ENCODE results near the gene LINC00237. TPM values are rescaled to one million over a fixed set of nuclear protein-coding genes. Genes with fewer than 3 reads are reported as not detected.

LINC00237 gene
- total and polyA plus RNA-seq, 2 donors (not counting 1 experiment from before 2014, with no cell fraction given) = 0.07 TPM; not detected in 1

DNA sequence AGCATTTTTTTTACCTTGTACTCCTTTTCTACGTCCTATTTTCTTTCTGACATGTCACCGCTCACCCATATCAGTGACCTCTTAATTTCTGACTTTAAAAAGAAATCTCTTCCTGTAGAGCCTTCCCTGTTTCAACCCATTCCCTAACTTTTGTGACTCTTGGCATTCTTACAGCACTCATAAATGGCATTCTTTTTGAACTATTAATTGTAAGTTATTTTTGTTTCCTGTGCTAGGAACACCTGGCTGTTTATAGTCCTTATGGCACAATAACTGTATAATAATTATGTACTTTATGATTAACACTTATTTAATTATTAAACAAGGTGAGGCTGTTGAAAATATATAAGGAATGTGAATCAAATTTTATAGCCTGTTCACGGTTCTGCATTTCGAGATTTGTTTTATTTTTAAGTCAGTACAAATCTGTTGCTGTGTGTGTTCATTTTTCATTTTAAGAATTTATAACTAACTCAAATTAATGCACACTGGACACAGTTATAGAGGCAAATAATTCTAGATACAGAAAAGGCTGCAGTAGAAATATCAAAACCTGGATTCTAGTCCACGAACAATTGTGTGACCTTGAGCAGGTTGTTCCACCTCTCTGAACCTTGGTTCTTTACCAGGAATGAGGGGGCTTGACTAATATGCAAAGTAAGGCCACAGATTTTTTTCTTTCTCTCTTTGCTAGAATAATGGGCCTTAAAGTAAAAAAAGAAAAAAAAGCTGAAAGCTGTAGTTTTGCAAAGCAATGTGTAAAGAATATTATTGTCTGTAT lies 21.2 kb upstream of the LINC00237 start:
- POLR2A ChIA-PET = no interaction called here
- Histone ChIP-seq H4K20me1 (ENCODE audit: control insufficient read depth, insufficient read depth, low read length, poor library complexity, severe bottlenecking) (no peaks in the 10 kb centered on the region), H3K27ac (ENCODE audit: low read length in 2 of 2) (no peak overlapping the region), H3K9me3 (ENCODE audit: control extremely low read depth in 1 of 3, control insufficient read depth in 2 of 3, insufficient read depth in 1 of 3, low read length in 2 of 3) (no peaks in the 10 kb centered on the region), H3K79me2 (ENCODE audit: control insufficient read depth, insufficient read depth, low read length) (peaks cover 31% of the 10 kb centered on the region), H3K36me3 (replicated peaks in 1 of 2; ENCODE audit: control extremely low read depth in 1 of 2, control insufficient read depth in 1 of 2, extremely low read depth in 1 of 2, insufficient read depth in 2 of 2, low read length in 1 of 2) (peaks cover 0 to 2% of the 10 kb centered on the region in 2 experiments), H3K4me1 (ENCODE audit: control insufficient read depth in 2 of 2, insufficient read depth in 2 of 2, low read length in 2 of 2) (peaks cover 14 to 16% of the 10 kb centered on the region in 2 donors), H3K9ac (ENCODE audit: low read length) (no peak overlapping the region), H3K27me3 (replicated peaks in 1 of 4; ENCODE audit: control extremely low read depth in 1 of 4, control insufficient read depth in 3 of 4, insufficient read depth in 4 of 4, low read length in 3 of 4) (no peaks in the 10 kb centered on the region), H3K4me2 (replicated peaks; ENCODE audit: low read depth, low read length, poor library complexity, severe bottlenecking) (peak overlapping the region; percentile 86), H2AFZ (ENCODE audit: insufficient read depth, low read depth, low read length, poor library complexity, severe bottlenecking) (no peak overlapping the region), H3K4me3 (ENCODE audit: control extremely low read depth in 1 of 5, extremely low read depth in 1 of 5, insufficient read depth in 1 of 5, low read depth in 2 of 5, low read length in 4 of 5) (no peak overlapping the region)
- TF ChIP-seq, protein P1, sequence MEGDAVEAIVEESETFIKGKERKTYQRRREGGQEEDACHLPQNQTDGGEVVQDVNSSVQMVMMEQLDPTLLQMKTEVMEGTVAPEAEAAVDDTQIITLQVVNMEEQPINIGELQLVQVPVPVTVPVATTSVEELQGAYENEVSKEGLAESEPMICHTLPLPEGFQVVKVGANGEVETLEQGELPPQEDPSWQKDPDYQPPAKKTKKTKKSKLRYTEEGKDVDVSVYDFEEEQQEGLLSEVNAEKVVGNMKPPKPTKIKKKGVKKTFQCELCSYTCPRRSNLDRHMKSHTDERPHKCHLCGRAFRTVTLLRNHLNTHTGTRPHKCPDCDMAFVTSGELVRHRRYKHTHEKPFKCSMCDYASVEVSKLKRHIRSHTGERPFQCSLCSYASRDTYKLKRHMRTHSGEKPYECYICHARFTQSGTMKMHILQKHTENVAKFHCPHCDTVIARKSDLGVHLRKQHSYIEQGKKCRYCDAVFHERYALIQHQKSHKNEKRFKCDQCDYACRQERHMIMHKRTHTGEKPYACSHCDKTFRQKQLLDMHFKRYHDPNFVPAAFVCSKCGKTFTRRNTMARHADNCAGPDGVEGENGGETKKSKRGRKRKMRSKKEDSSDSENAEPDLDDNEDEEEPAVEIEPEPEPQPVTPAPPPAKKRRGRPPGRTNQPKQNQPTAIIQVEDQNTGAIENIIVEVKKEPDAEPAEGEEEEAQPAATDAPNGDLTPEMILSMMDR (IDR thresholded peaks at IDR 0.05) = no peak
- Mint-ChIP-seq H3K4me1 (peaks cover 21% of the 10 kb centered on the region), H3K9me3 (ENCODE audit: insufficient read depth) (no peaks in the 10 kb centered on the region), H3K27me3 (peaks cover 3% of the 10 kb centered on the region), H3K4me3 (peak overlapping the region; percentile 91), H3K27ac (no peak overlapping the region)
- no peak for ATAC-seq (ENCODE audit: low read depth)
- no peak for DNase-seq
- intact Hi-C loops (cut with micrococcal nuclease) = loop anchor here (2.0 to 5.0 kb wide), 3 partner anchors 175 to 1110 kb away; partner anchors contain the start of genes NAA20 and XRN2
- CTCF ChIA-PET = interaction anchor here (1.1 to 3.1 kb wide), 3 partner anchors 79 to 301 kb away, joined by 3 to 9 read pairs (median 3); no protein-coding TSS in a partner anchor
- WGBS (ENCODE audit: insufficient coverage) = 80% methylated on average over 1 of the region's 5 CpGs

DNA sequence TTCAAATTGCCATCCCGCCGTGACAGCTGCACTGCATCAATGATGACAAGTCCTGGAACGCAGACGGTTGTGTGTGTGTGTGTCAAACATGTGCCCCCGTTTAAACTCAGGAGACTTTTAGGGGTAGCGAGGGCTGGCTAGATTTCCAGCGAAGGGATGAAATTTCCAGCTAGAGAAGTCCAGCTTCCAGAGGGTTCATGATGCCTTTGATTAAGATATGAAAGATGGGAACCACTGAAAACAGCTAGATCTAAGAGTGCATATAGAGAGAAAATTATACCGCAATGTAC lies 20.4 kb upstream of the LINC00237 start:
- intact Hi-C loops (cut with micrococcal nuclease) = loop anchor here (2.0 to 5.0 kb wide), 3 partner anchors 176 to 1109 kb away; partner anchors contain the start of genes NAA20 and XRN2
- CTCF ChIA-PET = interaction anchor here (1.1 to 3.1 kb wide), 3 partner anchors 28 to 300 kb away, joined by 3 to 9 read pairs (median 3); no protein-coding TSS in a partner anchor
- peaks cover 21% of the 10 kb centered on the region for H3K4me1 Mint-ChIP-seq
- H3K27ac Mint-ChIP-seq = peak overlapping the region; percentile 88
- Histone ChIP-seq H3K27me3 (replicated peaks in 1 of 4; ENCODE audit: control extremely low read depth in 1 of 4, control insufficient read depth in 3 of 4, insufficient read depth in 4 of 4, low read length in 3 of 4) (no peaks in the 10 kb centered on the region), H2AFZ (ENCODE audit: insufficient read depth, low read depth, low read length, poor library complexity, severe bottlenecking) (peak overlapping the region; percentile 92), H3K9me3 (ENCODE audit: control extremely low read depth in 1 of 3, control insufficient read depth in 2 of 3, insufficient read depth in 1 of 3, low read length in 2 of 3) (no peaks in the 10 kb centered on the region), H3K79me2 (ENCODE audit: control insufficient read depth, insufficient read depth, low read length) (peaks cover 31% of the 10 kb centered on the region), H3K36me3 (replicated peaks in 1 of 2; ENCODE audit: control extremely low read depth in 1 of 2, control insufficient read depth in 1 of 2, extremely low read depth in 1 of 2, insufficient read depth in 2 of 2, low read length in 1 of 2) (peaks cover 0 to 2% of the 10 kb centered on the region in 2 experiments), H3K9ac (ENCODE audit: low read length) (peak overlapping the region; percentile 83), H4K20me1 (ENCODE audit: control insufficient read depth, insufficient read depth, low read length, poor library complexity, severe bottlenecking) (no peaks in the 10 kb centered on the region), H3K27ac (ENCODE audit: low read length in 2 of 2) (peak overlapping the region in 1 of 2 donors; percentile 79), H3K4me3 (ENCODE audit: control extremely low read depth in 1 of 5, extremely low read depth in 1 of 5, insufficient read depth in 1 of 5, low read depth in 2 of 5, low read length in 4 of 5) (peak overlapping the region; percentile 50 to 90 (median 76)), H3K4me2 (replicated peaks; ENCODE audit: low read depth, low read length, poor library complexity, severe bottlenecking) (peak overlapping the region; percentile 86), H3K4me1 (ENCODE audit: control insufficient read depth in 2 of 2, insufficient read depth in 2 of 2, low read length in 2 of 2) (peaks cover 14 to 16% of the 10 kb centered on the region in 2 donors)
- H3K9me3 Mint-ChIP-seq (ENCODE audit: insufficient read depth) = no peaks in the 10 kb centered on the region
- no peak for TF ChIP-seq EZH2 (IDR thresholded peaks at IDR 0.05; ENCODE audit: borderline replicate concordance, insufficient read depth, low read depth, low read length, poor library complexity, severe bottlenecking)
- TF ChIP-seq, protein P1 (IDR thresholded peaks at IDR 0.05) = no peak
- ATAC-seq (ENCODE audit: low read depth) = no peak
- DNase-seq = no peak
- peak overlapping the region; percentile 91 for H3K4me3 Mint-ChIP-seq
- 14% methylated on average over 5 of the region's 8 CpGs for WGBS (ENCODE audit: insufficient coverage)
- POLR2A ChIA-PET = no interaction called here
- H3K27me3 Mint-ChIP-seq = peaks cover 3% of the 10 kb centered on the region

Measured in B cell (primary cell).